C4-2B (cell line): ENCODE measurements around the gene PLCH2.

Experiments used
- H3K27ac ChIP-seq: fragments of 450-650 bp; 2 replicates; pipeline ENCODE4 v1.5.1; 2017
- ZFX ChIP-seq: fragments of 450-650 bp; IDR thresholded peaks from 2 replicates; pipeline ENCODE4 v1.6.1; 2017
- TF ChIP-seq, protein P1 (sequence below): fragments of 450-650 bp; conservative IDR thresholded peaks from 2 replicates; pipeline ENCODE4 v1.5.1; 2017; ENCODE audit warnings: mild to moderate bottlenecking

The PLCH2 gene

DNA sequence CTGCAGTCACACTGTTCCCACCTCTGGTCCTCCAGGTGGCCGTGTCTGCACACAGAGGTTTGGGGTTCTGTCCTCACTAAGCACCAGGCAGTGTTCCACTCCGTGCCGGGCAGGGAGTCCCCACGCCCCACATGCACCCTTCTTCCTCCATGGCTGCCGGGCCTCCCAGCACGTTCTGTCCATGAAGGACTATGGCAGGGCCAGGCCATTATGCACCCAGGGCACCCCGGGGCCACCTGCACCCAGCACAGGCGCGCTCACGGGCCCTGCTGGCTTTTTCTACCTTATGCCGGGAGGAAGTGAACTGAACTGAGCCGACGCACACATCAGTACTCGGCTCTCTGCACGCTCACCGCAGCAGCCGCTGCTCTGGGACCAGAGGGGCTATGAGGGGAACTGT is 40.0 kb downstream of the PLCH2 start:
- TF ChIP-seq, protein P1, sequence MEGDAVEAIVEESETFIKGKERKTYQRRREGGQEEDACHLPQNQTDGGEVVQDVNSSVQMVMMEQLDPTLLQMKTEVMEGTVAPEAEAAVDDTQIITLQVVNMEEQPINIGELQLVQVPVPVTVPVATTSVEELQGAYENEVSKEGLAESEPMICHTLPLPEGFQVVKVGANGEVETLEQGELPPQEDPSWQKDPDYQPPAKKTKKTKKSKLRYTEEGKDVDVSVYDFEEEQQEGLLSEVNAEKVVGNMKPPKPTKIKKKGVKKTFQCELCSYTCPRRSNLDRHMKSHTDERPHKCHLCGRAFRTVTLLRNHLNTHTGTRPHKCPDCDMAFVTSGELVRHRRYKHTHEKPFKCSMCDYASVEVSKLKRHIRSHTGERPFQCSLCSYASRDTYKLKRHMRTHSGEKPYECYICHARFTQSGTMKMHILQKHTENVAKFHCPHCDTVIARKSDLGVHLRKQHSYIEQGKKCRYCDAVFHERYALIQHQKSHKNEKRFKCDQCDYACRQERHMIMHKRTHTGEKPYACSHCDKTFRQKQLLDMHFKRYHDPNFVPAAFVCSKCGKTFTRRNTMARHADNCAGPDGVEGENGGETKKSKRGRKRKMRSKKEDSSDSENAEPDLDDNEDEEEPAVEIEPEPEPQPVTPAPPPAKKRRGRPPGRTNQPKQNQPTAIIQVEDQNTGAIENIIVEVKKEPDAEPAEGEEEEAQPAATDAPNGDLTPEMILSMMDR, result no peak
- TF ChIP-seq ZFX, result no peak

DNA sequence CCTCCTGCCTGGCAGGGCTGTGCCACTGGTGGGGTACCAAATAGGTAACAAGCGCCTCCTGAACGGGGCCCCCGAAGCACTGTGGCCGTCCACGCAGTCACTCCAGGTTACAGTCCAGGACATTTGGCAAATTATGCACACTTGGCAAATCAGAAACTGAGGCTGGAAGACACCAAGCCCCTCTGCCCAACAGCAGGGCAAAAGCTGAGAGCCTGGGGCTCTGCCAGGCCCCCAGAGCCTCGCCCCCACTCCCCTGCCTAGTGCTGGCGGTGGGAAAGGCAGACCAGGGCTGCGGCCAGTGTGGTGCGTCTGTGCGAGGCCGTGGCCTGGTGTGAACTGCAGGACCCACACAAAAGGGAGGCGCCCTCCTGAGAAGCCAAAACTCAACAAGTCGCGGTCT is 40.9 kb downstream of the PLCH2 start:
- TF ChIP-seq, protein P1, result no peak
- no peak for TF ChIP-seq ZFX
- H3K27ac ChIP-seq, result no peak overlapping the region

More for the DNA sequence above, 40.0 kb downstream of the PLCH2 start:
- no peak overlapping the region for H3K27ac ChIP-seq

DNA sequence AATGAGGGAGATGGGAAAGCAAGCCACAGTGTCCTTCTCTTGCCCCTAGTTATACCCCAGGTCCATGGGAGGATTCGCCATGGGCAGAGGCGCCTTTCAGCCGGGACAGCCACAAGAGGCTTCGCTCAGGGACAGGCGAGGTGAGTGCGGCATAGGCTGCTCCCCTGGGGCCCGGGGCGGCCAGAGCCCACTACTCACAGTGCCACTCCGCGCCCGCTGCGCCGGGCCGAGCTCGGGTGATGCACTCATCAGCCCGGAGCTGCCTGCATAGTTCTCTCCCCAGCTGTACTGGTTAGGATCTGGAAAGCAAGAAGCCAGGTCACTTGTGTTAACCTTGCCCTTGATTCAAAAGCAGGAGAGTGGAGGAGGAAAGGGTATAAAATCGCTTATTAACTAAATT is 41.9 kb downstream of the PLCH2 start:
- TF ChIP-seq, protein P1, result no peak
- TF ChIP-seq ZFX, result no peak

DNA sequence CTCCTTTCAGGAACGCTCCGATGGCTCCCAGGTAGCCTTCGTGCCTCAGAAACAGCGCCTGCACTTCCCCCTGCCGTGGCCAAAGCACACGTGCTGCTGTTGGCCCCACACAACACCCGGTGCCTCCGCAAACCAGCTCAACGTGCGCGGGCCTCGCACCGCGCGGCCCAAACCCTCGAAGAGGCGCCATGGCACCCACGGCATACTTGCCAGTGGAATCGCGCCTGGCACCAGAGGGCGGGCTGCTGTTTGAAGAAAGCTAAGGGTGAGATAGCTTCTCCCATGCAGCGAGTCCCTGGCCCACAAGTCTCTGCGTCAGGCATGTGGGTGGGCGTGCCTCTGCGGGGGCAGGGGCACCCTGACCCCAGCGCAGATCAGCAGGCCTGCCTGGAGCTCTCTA is 42.4 kb downstream of the PLCH2 start:
- H3K27ac ChIP-seq, result no peak overlapping the region
- no peak for TF ChIP-seq ZFX
- TF ChIP-seq, protein P1, result no peak

More for the DNA sequence above, 41.9 kb downstream of the PLCH2 start:
- no peak overlapping the region for H3K27ac ChIP-seq

DNA sequence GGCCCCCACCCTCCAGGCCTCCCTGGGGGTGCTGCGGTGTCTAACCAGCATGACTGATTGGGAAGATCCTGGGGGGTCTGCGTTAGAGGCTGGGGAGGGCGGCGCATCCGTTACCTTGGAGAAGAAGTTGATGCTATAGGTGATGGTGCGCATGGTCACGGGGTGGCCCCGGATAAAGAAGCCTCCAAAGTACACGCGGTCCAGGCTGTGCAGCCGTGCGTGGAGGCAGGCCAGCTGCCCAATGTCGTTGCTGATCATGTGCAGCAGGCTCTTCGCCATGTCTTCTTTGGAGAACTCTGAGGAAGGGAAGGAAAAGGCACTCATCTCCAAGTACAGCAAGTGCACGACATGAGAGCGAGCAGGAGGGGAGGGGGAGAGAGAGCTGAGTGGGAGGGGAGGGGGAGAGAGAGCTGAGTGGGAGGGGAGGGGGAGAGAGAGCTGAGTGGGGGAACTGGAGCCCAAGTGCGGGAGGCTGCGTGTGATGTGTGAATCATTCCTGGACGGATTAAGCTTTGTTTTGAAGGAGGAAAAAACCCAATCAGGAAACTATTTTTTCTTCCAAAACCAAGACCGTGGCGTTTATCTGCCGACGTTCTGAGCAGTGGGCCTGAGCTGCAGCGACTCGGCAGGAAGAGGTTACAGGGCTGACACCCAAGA is 43.1 kb downstream of the PLCH2 start:
- H3K27ac ChIP-seq, result no peak overlapping the region
- TF ChIP-seq, protein P1, result no peak
- no peak for TF ChIP-seq ZFX

DNA sequence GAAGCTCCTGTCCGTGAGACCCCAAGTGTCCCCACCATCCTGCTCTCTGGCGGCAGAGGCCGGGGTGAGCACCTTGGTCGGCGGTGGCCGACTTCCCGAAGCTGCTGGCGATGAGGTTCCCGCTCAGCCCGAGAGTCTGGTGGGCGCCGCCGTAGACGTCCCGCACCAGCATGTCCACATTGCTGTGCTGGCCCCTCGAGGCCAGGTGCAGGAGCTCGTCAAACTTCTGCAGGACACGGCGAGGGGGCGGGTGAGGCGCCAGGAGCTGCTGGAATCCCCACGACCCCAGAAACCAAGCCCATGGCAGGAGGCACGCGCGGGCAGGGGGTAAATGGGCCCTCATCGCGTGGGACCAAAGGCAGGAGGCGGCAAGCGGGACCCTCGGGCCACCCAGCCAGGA is 43.6 kb downstream of the PLCH2 start:
- TF ChIP-seq, protein P1, result no peak
- no peak overlapping the region for H3K27ac ChIP-seq

DNA sequence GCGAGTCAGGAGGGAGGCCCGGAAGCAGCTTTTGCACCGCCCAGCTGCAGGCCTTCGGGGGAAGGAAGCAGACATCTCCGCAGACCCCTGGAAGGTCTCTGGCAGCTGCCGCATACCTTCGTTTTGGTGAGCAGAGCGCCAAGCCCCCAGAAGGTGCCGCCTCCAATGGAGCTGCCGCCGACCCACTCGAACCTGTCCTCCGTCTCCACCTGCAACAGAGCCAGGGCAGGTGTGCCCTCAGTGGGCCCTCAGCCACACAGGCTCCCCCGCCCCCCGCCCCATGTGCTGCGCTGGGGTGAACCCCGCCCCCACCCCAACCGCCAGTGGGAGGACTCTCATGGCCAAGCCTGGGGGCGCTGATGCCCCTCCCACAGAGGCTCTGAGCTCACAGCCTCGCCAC is 44.1 kb downstream of the PLCH2 start:
- TF ChIP-seq, protein P1, result no peak
- TF ChIP-seq ZFX, result no peak

More for the DNA sequence above, 44.1 kb downstream of the PLCH2 start:
- no peak overlapping the region for H3K27ac ChIP-seq
